ENCODE results near the gene SELENBP1.
"Not testable (repeated sequence)": the region's sequence is repeated elsewhere in the genome, so short reads cannot be mapped to it uniquely, and the experiment has no call there.

SELENBP1 gene

GRCh38 chr1:151372058-151372934 is at the start of gene SELENBP1:
TSS of gene SELENBP1 (minus strand) at chr1:151372705. CDS start at chr1:151372641, 64 bp downstream.
- DNase-seq: no peak

GRCh38 chr1:151419819-151420218 is 47.3 kb upstream of the SELENBP1 start:
- no peak for DNase-seq

- DNase-seq: no peak
Observed at GRCh38 chr1:151418081-151418480, 45.6 kb upstream of the SELENBP1 start.

GRCh38 chr1:151416231-151416630 is 43.7 kb upstream of the SELENBP1 start:
- DNase-seq: no peak

GRCh38 chr1:151411884-151412283 is 39.4 kb upstream of the SELENBP1 start:
- DNase-seq: no peak

- DNase-seq: no peak
Observed at GRCh38 chr1:151408891-151409290, 36.4 kb upstream of the SELENBP1 start.

GRCh38 chr1:151407304-151407703 is 34.8 kb upstream of the SELENBP1 start:
- DNase-seq: no peak

GRCh38 chr1:151406176-151406575 is 33.7 kb upstream of the SELENBP1 start:
- DNase-seq: no peak

GRCh38 chr1:151405187-151405951 is 32.9 kb upstream of the SELENBP1 start:
- DNase-seq: no peak

- DNase-seq: no peak
Observed at GRCh38 chr1:151403612-151404011, 31.1 kb upstream of the SELENBP1 start.

GRCh38 chr1:151402764-151403163 is 30.3 kb upstream of the SELENBP1 start:
- DNase-seq: no peak

- DNase-seq: no peak
Observed at GRCh38 chr1:151401860-151402259, 29.4 kb upstream of the SELENBP1 start.

- no peak for DNase-seq
Observed at GRCh38 chr1:151401125-151401788, 28.8 kb upstream of the SELENBP1 start.

- peak; percentile 82 for DNase-seq
Observed at GRCh38 chr1:151399324-151400171, 27.0 kb upstream of the SELENBP1 start, which contains the start of gene PSMB4. TSS of gene PSMB4 (plus strand) at chr1:151399573. CDS start at chr1:151399588, 15 bp downstream.

- DNase-seq: not testable (repeated sequence)
Observed at GRCh38 chr1:151396265-151396664, 23.8 kb upstream of the SELENBP1 start.

GRCh38 chr1:151393583-151393982 is 21.1 kb upstream of the SELENBP1 start:
- DNase-seq: no peak

- DNase-seq: no peak
Observed at GRCh38 chr1:151391079-151391563, 18.6 kb upstream of the SELENBP1 start.

- not testable (repeated sequence) for DNase-seq
Observed at GRCh38 chr1:151390221-151391078, 17.9 kb upstream of the SELENBP1 start.

- no peak for DNase-seq
Observed at GRCh38 chr1:151386002-151386401, 13.5 kb upstream of the SELENBP1 start.

GRCh38 chr1:151384584-151384983 is 12.1 kb upstream of the SELENBP1 start:
- no peak for DNase-seq
